ENCODE results near the gene SAC3D1.
A peak's percentile ranks its signal among the peaks of the same experiment; 100 is the strongest.
"Not testable (repeated sequence)": the region's sequence is repeated elsewhere in the genome, so short reads cannot be mapped to it uniquely, and the experiment has no call there.

The SAC3D1 gene

GRCh38 chr11:65040847-65041622 lies at the start of gene SAC3D1:
Gene SAC3D1, plus strand, starts transcription at chr11:65041210. Its CDS starts 83 bp downstream, at chr11:65041293.
- peak; percentile 87 for DNase-seq (ENCODE audit: low spot score)

- DNase-seq (ENCODE audit: low spot score) = no peak
Measured at GRCh38 chr11:64994318-64994717, 46.7 kb upstream of the SAC3D1 start.

GRCh38 chr11:64996327-64996709 lies 44.7 kb upstream of the SAC3D1 start:
- DNase-seq (ENCODE audit: low spot score) = no peak

- DNase-seq (ENCODE audit: low spot score) = no peak
Measured at GRCh38 chr11:64996710-64997380, 44.2 kb upstream of the SAC3D1 start, which contains the start of gene BATF2. Gene BATF2, minus strand, starts transcription at chr11:64996971. Its CDS starts 57 bp downstream, at chr11:64996914.

GRCh38 chr11:64998141-64998540 lies 42.9 kb upstream of the SAC3D1 start:
- no peak for DNase-seq (ENCODE audit: low spot score)

GRCh38 chr11:64998690-64999431 lies 42.1 kb upstream of the SAC3D1 start:
- DNase-seq (ENCODE audit: low spot score) = no peak

GRCh38 chr11:64999478-64999877 lies 41.5 kb upstream of the SAC3D1 start:
- no peak for DNase-seq (ENCODE audit: low spot score)

GRCh38 chr11:65002706-65003105 lies 38.3 kb upstream of the SAC3D1 start:
- no peak for DNase-seq (ENCODE audit: low spot score)

GRCh38 chr11:65003282-65003681 lies 37.7 kb upstream of the SAC3D1 start:
- no peak for DNase-seq (ENCODE audit: low spot score)

- not testable (repeated sequence) for DNase-seq (ENCODE audit: low spot score)
Measured at GRCh38 chr11:65003968-65004367, 37.0 kb upstream of the SAC3D1 start.

- no peak for DNase-seq (ENCODE audit: low spot score)
Measured at GRCh38 chr11:65008016-65008415, 33.0 kb upstream of the SAC3D1 start.

- no peak for DNase-seq (ENCODE audit: low spot score)
Measured at GRCh38 chr11:65008873-65009272, 32.1 kb upstream of the SAC3D1 start.

- peak; percentile 89 for DNase-seq (ENCODE audit: low spot score)
Measured at GRCh38 chr11:65013130-65013887, 27.7 kb upstream of the SAC3D1 start.

- peak; percentile 85 for DNase-seq (ENCODE audit: low spot score)
Measured at GRCh38 chr11:65013888-65014725, 26.9 kb upstream of the SAC3D1 start, which contains the start of gene ARL2. Gene ARL2, plus strand, starts transcription at chr11:65014160. Its CDS starts 48 bp downstream, at chr11:65014208.

- no peak for DNase-seq (ENCODE audit: low spot score)
Measured at GRCh38 chr11:65014726-65015227, 26.2 kb upstream of the SAC3D1 start.

- DNase-seq (ENCODE audit: low spot score) = no peak
Measured at GRCh38 chr11:65016705-65017104, 24.3 kb upstream of the SAC3D1 start.

- DNase-seq (ENCODE audit: low spot score) = no peak
Measured at GRCh38 chr11:65017937-65018336, 23.1 kb upstream of the SAC3D1 start.

GRCh38 chr11:65019824-65020223 lies 21.2 kb upstream of the SAC3D1 start:
- DNase-seq (ENCODE audit: low spot score) = no peak

- DNase-seq (ENCODE audit: low spot score) = no peak
Measured at GRCh38 chr11:65021003-65021402, 20.0 kb upstream of the SAC3D1 start.

- DNase-seq (ENCODE audit: low spot score) = no peak
Measured at GRCh38 chr11:65021509-65021908, 19.5 kb upstream of the SAC3D1 start.

GRCh38 chr11:65023502-65023901 lies 17.5 kb upstream of the SAC3D1 start:
- DNase-seq (ENCODE audit: low spot score) = not testable (repeated sequence)
